Measurements from ENCODE around the gene NWD2.

The NWD2 gene

DNA sequence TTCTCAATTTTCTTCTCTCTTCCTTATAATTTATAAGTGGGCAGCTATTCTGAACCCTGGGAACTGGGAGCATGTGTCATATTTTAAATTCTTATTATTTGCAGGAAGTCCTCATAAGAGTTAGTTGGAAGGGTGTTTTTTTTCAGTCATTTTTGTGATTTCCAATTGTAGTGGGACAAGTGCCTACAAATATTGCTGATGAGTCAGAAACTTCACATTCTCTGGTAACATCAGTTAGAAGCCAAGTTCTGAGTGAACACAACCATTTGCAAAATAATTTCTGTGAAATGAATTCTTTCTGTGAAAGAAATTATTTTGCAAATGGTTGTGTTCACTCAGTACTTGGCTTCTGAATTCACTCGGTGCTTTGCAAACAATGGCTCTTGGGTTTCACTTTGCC lies 20.8 kb upstream of the NWD2 start:
- TF ChIP-seq, protein P1, sequence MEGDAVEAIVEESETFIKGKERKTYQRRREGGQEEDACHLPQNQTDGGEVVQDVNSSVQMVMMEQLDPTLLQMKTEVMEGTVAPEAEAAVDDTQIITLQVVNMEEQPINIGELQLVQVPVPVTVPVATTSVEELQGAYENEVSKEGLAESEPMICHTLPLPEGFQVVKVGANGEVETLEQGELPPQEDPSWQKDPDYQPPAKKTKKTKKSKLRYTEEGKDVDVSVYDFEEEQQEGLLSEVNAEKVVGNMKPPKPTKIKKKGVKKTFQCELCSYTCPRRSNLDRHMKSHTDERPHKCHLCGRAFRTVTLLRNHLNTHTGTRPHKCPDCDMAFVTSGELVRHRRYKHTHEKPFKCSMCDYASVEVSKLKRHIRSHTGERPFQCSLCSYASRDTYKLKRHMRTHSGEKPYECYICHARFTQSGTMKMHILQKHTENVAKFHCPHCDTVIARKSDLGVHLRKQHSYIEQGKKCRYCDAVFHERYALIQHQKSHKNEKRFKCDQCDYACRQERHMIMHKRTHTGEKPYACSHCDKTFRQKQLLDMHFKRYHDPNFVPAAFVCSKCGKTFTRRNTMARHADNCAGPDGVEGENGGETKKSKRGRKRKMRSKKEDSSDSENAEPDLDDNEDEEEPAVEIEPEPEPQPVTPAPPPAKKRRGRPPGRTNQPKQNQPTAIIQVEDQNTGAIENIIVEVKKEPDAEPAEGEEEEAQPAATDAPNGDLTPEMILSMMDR (IDR thresholded peaks at IDR 0.05; ENCODE audit: insufficient read depth, low read length, missing control alignments), result no peak
- ChIA-PET CTCF (no interaction called here), POLR2A (no interaction called here)
- DNase-seq (ENCODE audit: low read depth, low spot score), result no peak
- H3K4me3 ChIP-seq (ENCODE audit: low read depth, low read length), result no peak overlapping the region

DNA sequence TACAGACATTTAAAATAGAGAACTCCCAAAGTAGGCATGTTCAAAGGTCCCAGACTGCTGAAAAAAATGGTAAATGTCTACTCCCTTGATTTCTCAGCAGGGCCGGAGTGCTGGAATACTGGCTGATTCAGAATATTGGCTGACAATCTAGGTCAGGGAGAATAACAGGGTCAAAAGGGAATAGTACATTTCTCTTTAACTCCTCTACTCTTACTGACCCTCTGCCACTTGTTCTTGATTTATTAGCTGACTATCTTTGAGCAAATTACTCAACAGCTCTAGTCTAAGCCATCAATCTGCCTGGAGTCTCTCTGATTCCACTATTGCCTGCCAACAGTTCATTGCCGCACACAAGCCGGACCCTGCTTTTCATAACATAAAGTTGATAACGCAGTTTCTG lies 19.7 kb upstream of the NWD2 start:
- no peak for DNase-seq (ENCODE audit: low read depth, low spot score)
- H3K4me3 ChIP-seq (ENCODE audit: low read depth, low read length), result no peak overlapping the region
- CTCF ChIA-PET, result no interaction called here
- TF ChIP-seq, protein P1 (IDR thresholded peaks at IDR 0.05; ENCODE audit: insufficient read depth, low read length, missing control alignments), result no peak
- POLR2A ChIA-PET, result no interaction called here

DNA sequence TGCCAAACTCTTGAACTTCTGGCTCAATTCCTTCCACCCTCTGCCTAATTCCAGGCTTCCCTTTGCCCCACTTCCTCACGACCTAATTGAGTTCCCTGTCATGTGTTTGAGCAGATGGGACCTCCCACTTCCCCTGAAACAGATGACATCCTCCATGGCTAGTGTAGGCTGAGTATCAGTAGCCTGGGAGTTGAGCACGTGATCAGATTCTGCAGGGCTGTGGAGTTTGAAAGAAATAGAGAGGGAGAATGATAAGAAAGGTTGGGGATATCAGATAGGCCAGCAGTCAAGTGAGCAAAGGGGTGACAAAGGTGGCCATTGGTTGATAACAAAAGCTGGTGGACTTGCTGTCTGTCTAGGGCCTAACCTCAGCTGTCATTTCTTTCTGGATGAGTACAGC lies 18.8 kb upstream of the NWD2 start:
- H3K4me3 ChIP-seq (ENCODE audit: low read depth, low read length), result no peak overlapping the region
- DNase-seq (ENCODE audit: low read depth, low spot score), result no peak
- TF ChIP-seq, protein P1 (IDR thresholded peaks at IDR 0.05; ENCODE audit: insufficient read depth, low read length, missing control alignments), result no peak
- ChIA-PET POLR2A (no interaction called here), CTCF (no interaction called here)

DNA sequence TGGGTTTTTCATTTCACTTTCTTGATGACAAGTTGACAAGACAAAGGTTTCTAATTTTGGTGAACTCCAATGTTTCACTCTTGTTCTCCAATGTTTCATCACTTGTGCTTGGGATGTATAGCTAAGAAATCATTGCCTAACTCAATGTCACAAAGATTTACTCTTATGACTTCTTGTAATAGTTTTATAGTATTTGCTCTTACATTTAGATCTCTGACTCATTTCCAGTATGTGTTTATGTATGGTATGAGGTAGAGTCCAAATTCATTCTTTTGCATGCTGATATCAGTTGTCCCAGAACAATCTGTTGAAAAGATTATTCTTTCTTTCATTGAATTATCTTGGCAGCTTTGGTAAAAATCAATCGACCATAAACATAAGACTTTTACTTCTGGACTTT lies 12.2 kb upstream of the NWD2 start:
- TF ChIP-seq, protein P1 (IDR thresholded peaks at IDR 0.05; ENCODE audit: insufficient read depth, low read length, missing control alignments), result no peak
- H3K4me3 ChIP-seq (ENCODE audit: low read depth, low read length), result no peak overlapping the region
- no peak for DNase-seq (ENCODE audit: low read depth, low spot score)
- ChIA-PET POLR2A (no interaction called here), CTCF (no interaction called here)

DNA sequence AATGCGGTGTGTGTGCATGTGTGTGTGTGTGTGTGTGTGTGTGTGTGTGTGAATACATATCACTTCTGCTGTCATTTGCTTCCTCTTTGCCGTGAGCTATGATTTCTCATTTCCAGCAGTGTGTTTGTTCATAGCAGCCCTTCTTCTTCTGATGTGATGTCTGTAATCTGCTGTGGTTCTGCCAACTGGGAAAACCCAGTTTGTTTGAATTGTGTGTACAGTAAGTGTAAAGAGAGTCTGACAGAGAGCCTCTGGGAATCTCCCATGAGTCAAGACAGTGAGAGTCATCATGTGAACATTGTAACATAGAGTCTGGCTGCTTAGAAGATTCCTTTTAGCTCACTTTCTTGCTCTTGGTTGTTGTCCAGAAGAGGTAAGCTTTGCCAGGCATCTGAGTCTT lies 8.4 kb upstream of the NWD2 start:
- ChIA-PET POLR2A (no interaction called here), CTCF (no interaction called here)
- TF ChIP-seq, protein P1 (IDR thresholded peaks at IDR 0.05; ENCODE audit: insufficient read depth, low read length, missing control alignments), result no peak
- no peak for DNase-seq (ENCODE audit: low read depth, low spot score)
- no peak overlapping the region for H3K4me3 ChIP-seq (ENCODE audit: low read depth, low read length)

DNA sequence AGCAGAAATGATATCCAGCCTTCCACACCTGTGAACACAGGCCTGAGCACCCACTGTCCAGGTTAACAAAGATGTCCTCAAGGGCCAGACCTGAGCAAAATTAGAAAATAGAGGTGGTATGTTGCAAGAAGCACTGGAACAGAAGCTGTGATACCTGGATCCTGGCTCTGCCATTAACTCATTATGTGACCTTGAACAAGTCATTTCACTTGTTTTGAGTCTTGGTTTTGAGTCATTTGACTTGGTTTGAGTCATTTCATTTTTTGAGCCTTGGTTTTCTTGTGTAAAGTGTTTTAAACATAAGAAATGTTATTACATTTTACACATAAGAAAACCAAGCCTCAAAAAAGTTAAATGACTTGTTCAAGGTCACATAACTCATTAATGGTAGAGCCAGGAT lies 2.9 kb upstream of the NWD2 start:
- POLR2A ChIA-PET, result no interaction called here
- CTCF ChIA-PET, result no interaction called here
- TF ChIP-seq, protein P1 (IDR thresholded peaks at IDR 0.05; ENCODE audit: insufficient read depth, low read length, missing control alignments), result no peak
- no peak for DNase-seq (ENCODE audit: low read depth, low spot score)
- H3K4me3 ChIP-seq (ENCODE audit: low read depth, low read length), result no peak overlapping the region

Data from AG04449 (cell line).